HCT116 (cell line): ENCODE data around the gene AFDN. TPM values are rescaled to one million over a fixed set of nuclear protein-coding genes. Genes with fewer than 3 reads are reported as not detected.

Experiments
- ATAC-seq: fragments of 200-7000 bp; cut with Tn5 transposase; 2 replicates; pipeline ENCODE4 v1.9.1; 2020; ENCODE audit warnings: mild to moderate bottlenecking, moderate library complexity
- BruUV-seq: library from RNA; stranded (reverse); fragments of 400-500 nt; replicated peaks from 2 replicates; lab custom pipeline; 2021; lab: Mats Ljungman, UMichigan
- CTCF ChIA-PET: fragments of 300-600 bp; sonication (Branson Sonifier 250); formaldehyde crosslinking; loops from one replicate; lab custom pipeline; 2021; ENCODE audit warnings: antibody characterized with exemption; lab: Charles Lee
- POLR2A ChIA-PET: fragments of 300-600, 350-600 bp; sonication (Branson Sonifier 250); formaldehyde crosslinking; loops from one replicate; lab custom pipeline; 2021; ENCODE audit warnings: antibody characterized with exemption; lab: Charles Lee
- RAD21 ChIA-PET, 2 experiments: fragments of 300-600 bp; sonication (Branson Sonifier 250); formaldehyde crosslinking; loops; one replicate each; lab custom pipeline; 2023; ENCODE audit warnings: low total read pairs in 2 of 2; ENCODE audit not compliant: uncharacterized antibody in 2 of 2, unreplicated experiment in 2 of 2, low non-redundant PET in 1 of 2; lab: Charles Lee
- DNase-seq: peaks from one replicate; pipeline ENCODE4 v3.0.0-alpha.2; 2010; ENCODE audit warnings: low read depth, low spot score
- H2AFZ ChIP-seq: fragments of 200-600 bp; shearing (Covaris generic), sonication (generic); 2 replicates; pipeline ENCODE4 v1.6.1; 2017; ENCODE audit warnings: low read depth, mixed run types, mixed read lengths, antibody characterized with exemption, low read length; ENCODE audit not compliant: poor library complexity, severe bottlenecking
- H3K27ac ChIP-seq: 2 replicates; pipeline ENCODE4 v1.5.1; 2012; ENCODE audit warnings: low read depth, low read length
- H3K27me3 ChIP-seq: fragments of 200-600 bp; sonication (generic); 2 replicates; pipeline ENCODE4 v1.6.1; 2016; ENCODE audit warnings: mixed run types, low read length, mixed read lengths; ENCODE audit not compliant: insufficient read depth
- H3K36me3 ChIP-seq, 2 experiments: fragments of 200-500 bp in 1 of 2; fragments of 200-600 bp in 1 of 2; sonication (Bioruptor generic) in 1 of 2; sonication (generic) in 1 of 2; 2 replicates each; pipeline versions ENCODE4 v1.5.1 to v1.6.1; 2014 to 2016; ENCODE audit warnings: low read length in 2 of 2, inconsistent platforms in 1 of 2, mixed read lengths in 1 of 2, mixed run types in 1 of 2; ENCODE audit not compliant: insufficient read depth in 2 of 2, control insufficient read depth in 1 of 2
- H3K4me1 ChIP-seq, 2 experiments: fragments of 200-600 bp in 1 of 2; sonication (generic) in 1 of 2; 2 replicates each; pipeline versions ENCODE4 v1.5.1 to v1.6.1; 2012 to 2017; ENCODE audit warnings: low read length in 2 of 2, inconsistent platforms in 1 of 2, mild to moderate bottlenecking in 1 of 2, mixed read lengths in 1 of 2, mixed run types in 1 of 2, moderate library complexity in 1 of 2; ENCODE audit not compliant: insufficient read depth in 2 of 2, control insufficient read depth in 1 of 2
- H3K4me2 ChIP-seq: fragments of 200-600 bp; sonication (generic); 2 replicates; pipeline ENCODE4 v1.6.1; 2017; ENCODE audit warnings: mixed run types, low read length, mixed read lengths
- H3K4me3 ChIP-seq, 2 experiments: fragments of 200-600 bp in 1 of 2; sonication (generic) in 1 of 2; replicated peaks in 1 of 2; 2 replicates each; pipeline ENCODE4 v1.5.1; 2011 to 2016; ENCODE audit warnings: low read length in 2 of 2, control low read depth in 1 of 2, low read depth in 1 of 2, mild to moderate bottlenecking in 1 of 2, mixed read lengths in 1 of 2, mixed run types in 1 of 2
- H3K79me2 ChIP-seq: fragments of 200-600 bp; sonication (generic); 2 replicates; pipeline ENCODE4 v1.6.1; 2017; ENCODE audit warnings: mild to moderate bottlenecking, mixed run types, low read length, moderate library complexity, mixed read lengths; ENCODE audit not compliant: insufficient read depth
- H3K9ac ChIP-seq: fragments of 200-600 bp; sonication (generic); 2 replicates; pipeline ENCODE4 v1.6.1; 2016; ENCODE audit warnings: low read length, mixed read lengths
- H3K9me2 ChIP-seq: fragments of 200-600 bp; sonication (generic), shearing (Covaris generic); 2 replicates; pipeline ENCODE4 v1.6.1; 2017; ENCODE audit warnings: mixed run types, mild to moderate bottlenecking, moderate library complexity; ENCODE audit not compliant: insufficient read depth
- H3K9me3 ChIP-seq, 2 experiments: fragments of 200-500 bp in 1 of 2; fragments of 200-600 bp in 1 of 2; sonication (Bioruptor generic) in 1 of 2; sonication (generic) in 1 of 2; 2 replicates each; pipeline ENCODE4 v1.6.1; 2014 to 2017; ENCODE audit warnings: low read length in 2 of 2, mixed read lengths in 2 of 2, inconsistent platforms in 1 of 2, low read depth in 1 of 2, mild to moderate bottlenecking in 1 of 2, mixed run types in 1 of 2, moderate library complexity in 1 of 2; ENCODE audit not compliant: control insufficient read depth in 1 of 2, insufficient read depth in 1 of 2
- H4K20me1 ChIP-seq: fragments of 200-600 bp; sonication (generic), shearing (Covaris generic); 2 replicates; pipeline ENCODE4 v1.6.1; 2017; ENCODE audit warnings: mixed run types, mild to moderate bottlenecking, moderate library complexity; ENCODE audit not compliant: insufficient read depth
- CEBPB ChIP-seq: IDR thresholded peaks from 2 replicates; pipeline ENCODE4 v1.6.1; 2012; ENCODE audit warnings: low read depth
- EGR1 ChIP-seq: IDR thresholded peaks from 2 replicates; pipeline ENCODE4 v1.6.1; 2012; ENCODE audit warnings: low read depth
- EZH2 ChIP-seq: fragments of 200-600 bp; sonication (generic); IDR thresholded peaks from 2 replicates; pipeline ENCODE4 v1.6.1; 2017; ENCODE audit warnings: antibody characterized with exemption, mixed run types
- FOSL1 ChIP-seq: IDR thresholded peaks from 2 replicates; pipeline ENCODE4 v1.6.1; 2012; ENCODE audit warnings: low read depth
- MAX ChIP-seq: IDR thresholded peaks from 2 replicates; pipeline ENCODE4 v1.6.1; 2012
- RAD21 ChIP-seq: IDR thresholded peaks from 2 replicates; pipeline ENCODE4 v1.6.1; 2012; ENCODE audit warnings: low read depth, mild to moderate bottlenecking
- TCF7L2 ChIP-seq: IDR thresholded peaks from 2 replicates; pipeline ENCODE4 v1.7.0; 2011; ENCODE audit warnings: borderline replicate concordance, inconsistent platforms; ENCODE audit not compliant: insufficient read depth, insufficient read length; ENCODE audit errors: extremely low read depth
- YY1 ChIP-seq: IDR thresholded peaks from 2 replicates; pipeline ENCODE4 v1.6.1; 2011; ENCODE audit warnings: low read length, low read depth, moderate library complexity, mild to moderate bottlenecking; ENCODE audit not compliant: insufficient replicate concordance; ENCODE audit errors: extremely low read depth
- ZFX ChIP-seq: fragments of 450-650 bp; IDR thresholded peaks from 2 replicates; pipeline ENCODE4 v1.6.1; 2017
- intact Hi-C: fragments of 100-400 bp; cut with micrococcal nuclease; formaldehyde crosslinking; loops from 2 replicates; pipeline ENCODE4 v1.10.0; 2022
- total RNA-seq: library from RNA; stranded (reverse); gene quantifications from one replicate; pipeline ENCODE4 v1.2.1, GENCODE V29; 2021; ENCODE audit not compliant: unreplicated experiment

AFDN gene
- total RNA-seq, 1 experiment from 2014 or later = 59.4 TPM

DNA sequence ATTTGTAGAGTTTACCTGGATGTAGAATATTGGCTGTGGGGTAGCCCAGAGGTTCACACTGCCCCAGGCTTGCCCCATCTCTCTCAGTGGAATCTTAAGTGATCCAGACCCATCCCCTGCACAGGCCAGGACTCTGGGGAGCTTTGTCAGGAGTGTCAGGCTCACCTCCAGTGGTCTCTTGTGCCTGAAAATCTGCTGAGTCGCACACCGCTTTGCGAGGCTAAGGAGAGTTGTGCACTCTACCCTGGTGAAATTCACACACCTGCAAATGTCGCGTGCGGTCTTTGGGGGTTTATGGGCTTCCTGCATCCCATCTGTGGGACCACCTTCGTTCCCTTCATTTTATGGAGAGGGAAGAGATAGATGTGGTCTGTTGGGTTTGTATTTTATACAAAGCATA lies 107.1 kb downstream of the AFDN start:
- intact Hi-C loops = no loop called here
- CTCF ChIA-PET = no interaction called here
- ATAC-seq (no peak), DNase-seq (no peak)
- no peak overlapping the region for H2AFZ ChIP-seq
- H3K36me3 ChIP-seq = peaks cover 0 to 3% of the 10 kb centered on the region in 2 experiments; a peak in 1 of 4 replicates
- H4K20me1 ChIP-seq = no peaks in the 10 kb centered on the region
- H3K9me2 ChIP-seq = no peaks in the 10 kb centered on the region
- no peak overlapping the region for H3K4me2 ChIP-seq
- no peak overlapping the region for H3K27ac ChIP-seq
- H3K4me1 ChIP-seq = peaks cover 0 to 14% of the 10 kb centered on the region in 2 experiments; a peak in 1 of 4 replicates
- 0 out of 2 replicates have a peak, but pooled peaks cover 4% of the 10 kb centered on the region for H3K79me2 ChIP-seq
- POLR2A ChIA-PET = no interaction called here
- no peak overlapping the region for H3K4me3 ChIP-seq
- BruUV-seq = no TSS peak
- TF ChIP-seq TCF7L2 (no peak), YY1 (no peak), EZH2 (no peak), FOSL1 (no peak)
- H3K27me3 ChIP-seq = no peaks in the 10 kb centered on the region
- no peaks in the 10 kb centered on the region for H3K9me3 ChIP-seq
- RAD21 ChIA-PET = no interaction called here
- no peak overlapping the region for H3K9ac ChIP-seq

DNA sequence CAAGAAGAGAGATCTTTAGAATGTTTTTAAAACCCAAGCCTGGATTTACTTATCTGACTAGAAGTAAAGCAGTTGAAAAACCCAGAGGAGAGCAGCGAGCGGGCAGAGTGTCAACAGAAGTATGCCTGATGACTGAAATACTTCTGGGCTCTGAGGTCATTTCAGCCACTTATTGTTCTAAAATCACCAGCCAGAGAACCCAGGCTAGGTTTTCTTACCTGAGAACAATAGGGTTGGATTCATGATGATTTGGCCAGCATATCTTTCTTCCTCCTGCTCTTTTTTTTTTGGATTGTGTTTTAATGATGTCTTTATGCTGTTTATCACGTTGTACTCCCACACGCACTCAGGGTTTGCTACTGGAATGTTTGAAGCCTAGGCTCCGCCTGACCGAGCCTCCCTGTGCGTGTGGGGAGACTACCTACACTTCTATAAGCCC lies 107.7 kb downstream of the AFDN start:
- peaks cover 0 to 14% of the 10 kb centered on the region in 2 experiments; a peak in 1 of 4 replicates for H3K4me1 ChIP-seq
- ChIA-PET POLR2A (no interaction called here), RAD21 (no interaction called here), CTCF (no interaction called here)
- H3K27ac ChIP-seq = no peak overlapping the region
- 0 out of 2 replicates have a peak, but pooled peaks cover 4% of the 10 kb centered on the region for H3K79me2 ChIP-seq
- no peaks in the 10 kb centered on the region for H3K27me3 ChIP-seq
- no peak overlapping the region for H2AFZ ChIP-seq
- TF ChIP-seq ZFX (no peak), EGR1 (no peak), MAX (no peak), CEBPB (no peak), RAD21 (no peak)
- intact Hi-C loops = no loop called here
- no peak overlapping the region for H3K4me2 ChIP-seq
- ATAC-seq (no peak), DNase-seq (no peak)
- H3K9ac ChIP-seq = no peak overlapping the region
- H3K4me3 ChIP-seq = no peak overlapping the region
- peaks cover 0 to 3% of the 10 kb centered on the region in 2 experiments; a peak in 1 of 4 replicates for H3K36me3 ChIP-seq
- no peaks in the 10 kb centered on the region for H3K9me2 ChIP-seq
- H3K9me3 ChIP-seq = no peaks in the 10 kb centered on the region
- BruUV-seq = no TSS peak
- no peaks in the 10 kb centered on the region for H4K20me1 ChIP-seq
